Measurements from ENCODE around the gene SERPING1.

SERPING1 gene

GRCh38 chr11:57597916-57598830 lies 688 bp downstream of the SERPING1 start:
- Histone ChIP-seq H3K4me3 (ENCODE audit: low read length in 2 of 2) (peak overlapping the region; percentile 78 to 86), H3K9ac (ENCODE audit: low read length in 2 of 2) (peak overlapping the region; percentile 56 to 73), H3K4me1 (ENCODE audit: control insufficient read depth, insufficient read depth, low read length) (peaks cover 15% of the 10 kb centered on the region), H3K27ac (ENCODE audit: low read length) (peak overlapping the region; percentile 78), H3K27me3 (ENCODE audit: control insufficient read depth in 1 of 2, insufficient read depth in 2 of 2, low read length in 2 of 2) (no peaks in the 10 kb centered on the region), H3K36me3 (ENCODE audit: control insufficient read depth in 2 of 2, insufficient read depth in 2 of 2, low read length in 2 of 2) (no peaks in the 10 kb centered on the region), H3K9me3 (ENCODE audit: control insufficient read depth in 2 of 2, low read length in 2 of 2) (no peaks in the 10 kb centered on the region)

GRCh38 chr11:57598831-57599155 lies 1.3 kb downstream of the SERPING1 start:
- no peaks in the 10 kb centered on the region for H3K9me3 ChIP-seq (ENCODE audit: control insufficient read depth in 2 of 2, low read length in 2 of 2)
- peak overlapping the region; percentile 78 to 86 for H3K4me3 ChIP-seq (ENCODE audit: low read length in 2 of 2)
- H3K27ac ChIP-seq (ENCODE audit: low read length): peak overlapping the region; percentile 78
- no peaks in the 10 kb centered on the region for H3K36me3 ChIP-seq (ENCODE audit: control insufficient read depth in 2 of 2, insufficient read depth in 2 of 2, low read length in 2 of 2)
- H3K9ac ChIP-seq (ENCODE audit: low read length in 2 of 2): peak overlapping the region; percentile 56 to 73
- peaks cover 15% of the 10 kb centered on the region for H3K4me1 ChIP-seq (ENCODE audit: control insufficient read depth, insufficient read depth, low read length)
- no peaks in the 10 kb centered on the region for H3K27me3 ChIP-seq (ENCODE audit: control insufficient read depth in 1 of 2, insufficient read depth in 2 of 2, low read length in 2 of 2)

GRCh38 chr11:57599381-57599780 lies 1.9 kb downstream of the SERPING1 start:
- peak overlapping the region in 1 of 2 donors; percentile 86 for H3K4me3 ChIP-seq (ENCODE audit: low read length in 2 of 2)
- H3K27me3 ChIP-seq (ENCODE audit: control insufficient read depth in 1 of 2, insufficient read depth in 2 of 2, low read length in 2 of 2): no peaks in the 10 kb centered on the region
- H3K9me3 ChIP-seq (ENCODE audit: control insufficient read depth in 2 of 2, low read length in 2 of 2): no peaks in the 10 kb centered on the region
- H3K27ac ChIP-seq (ENCODE audit: low read length): no peak overlapping the region
- no peak overlapping the region for H3K9ac ChIP-seq (ENCODE audit: low read length in 2 of 2)
- H3K4me1 ChIP-seq (ENCODE audit: control insufficient read depth, insufficient read depth, low read length): peaks cover 15% of the 10 kb centered on the region
- no peaks in the 10 kb centered on the region for H3K36me3 ChIP-seq (ENCODE audit: control insufficient read depth in 2 of 2, insufficient read depth in 2 of 2, low read length in 2 of 2)

- Histone ChIP-seq H3K27ac (ENCODE audit: low read length) (no peak overlapping the region), H3K9ac (ENCODE audit: low read length in 2 of 2) (no peak overlapping the region), H3K4me3 (ENCODE audit: low read length in 2 of 2) (no peak overlapping the region), H3K36me3 (ENCODE audit: control insufficient read depth in 2 of 2, insufficient read depth in 2 of 2, low read length in 2 of 2) (peaks cover under 1 to 6% of the 10 kb centered on the region in 2 donors), H3K27me3 (ENCODE audit: control insufficient read depth in 1 of 2, insufficient read depth in 2 of 2, low read length in 2 of 2) (no peaks in the 10 kb centered on the region), H3K4me1 (ENCODE audit: control insufficient read depth, insufficient read depth, low read length) (peaks cover 15% of the 10 kb centered on the region), H3K9me3 (ENCODE audit: control insufficient read depth in 2 of 2, low read length in 2 of 2) (no peaks in the 10 kb centered on the region)
Observed at GRCh38 chr11:57601297-57601696, 3.8 kb downstream of the SERPING1 start.

- peaks cover 3% of the 10 kb centered on the region for H3K4me1 ChIP-seq (ENCODE audit: control insufficient read depth, insufficient read depth, low read length)
- no peaks in the 10 kb centered on the region for H3K9me3 ChIP-seq (ENCODE audit: control insufficient read depth in 2 of 2, low read length in 2 of 2)
- H3K9ac ChIP-seq (ENCODE audit: low read length in 2 of 2): no peak overlapping the region
- H3K36me3 ChIP-seq (ENCODE audit: control insufficient read depth in 2 of 2, insufficient read depth in 2 of 2, low read length in 2 of 2): peaks cover 8 to 12% of the 10 kb centered on the region in 2 donors
- H3K4me3 ChIP-seq (ENCODE audit: low read length in 2 of 2): no peak overlapping the region
- no peak overlapping the region for H3K27ac ChIP-seq (ENCODE audit: low read length)
- H3K27me3 ChIP-seq (ENCODE audit: control insufficient read depth in 1 of 2, insufficient read depth in 2 of 2, low read length in 2 of 2): no peaks in the 10 kb centered on the region
Observed at GRCh38 chr11:57604296-57605027, 7.0 kb downstream of the SERPING1 start.

- no peaks in the 10 kb centered on the region for H3K27me3 ChIP-seq (ENCODE audit: control insufficient read depth in 1 of 2, insufficient read depth in 2 of 2, low read length in 2 of 2)
- H3K27ac ChIP-seq (ENCODE audit: low read length): no peak overlapping the region
- H3K9me3 ChIP-seq (ENCODE audit: control insufficient read depth in 2 of 2, low read length in 2 of 2): no peaks in the 10 kb centered on the region
- peaks cover 3% of the 10 kb centered on the region for H3K4me1 ChIP-seq (ENCODE audit: control insufficient read depth, insufficient read depth, low read length)
- H3K9ac ChIP-seq (ENCODE audit: low read length in 2 of 2): no peak overlapping the region
- H3K4me3 ChIP-seq (ENCODE audit: low read length in 2 of 2): no peak overlapping the region
- peaks cover 8 to 14% of the 10 kb centered on the region in 2 donors for H3K36me3 ChIP-seq (ENCODE audit: control insufficient read depth in 2 of 2, insufficient read depth in 2 of 2, low read length in 2 of 2)
Observed at GRCh38 chr11:57605028-57605420, 7.5 kb downstream of the SERPING1 start.

GRCh38 chr11:57610170-57610569 lies 12.7 kb downstream of the SERPING1 start:
- H3K27me3 ChIP-seq (ENCODE audit: control insufficient read depth in 1 of 2, insufficient read depth in 2 of 2, low read length in 2 of 2): no peaks in the 10 kb centered on the region
- H3K9ac ChIP-seq (ENCODE audit: low read length in 2 of 2): no peak overlapping the region
- no peak overlapping the region for H3K27ac ChIP-seq (ENCODE audit: low read length)
- peaks cover 8 to 45% of the 10 kb centered on the region in 2 donors for H3K36me3 ChIP-seq (ENCODE audit: control insufficient read depth in 2 of 2, insufficient read depth in 2 of 2, low read length in 2 of 2)
- H3K4me1 ChIP-seq (ENCODE audit: control insufficient read depth, insufficient read depth, low read length): no peaks in the 10 kb centered on the region
- no peaks in the 10 kb centered on the region for H3K9me3 ChIP-seq (ENCODE audit: control insufficient read depth in 2 of 2, low read length in 2 of 2)
- no peak overlapping the region for H3K4me3 ChIP-seq (ENCODE audit: low read length in 2 of 2)

GRCh38 chr11:57614234-57614772 lies 16.8 kb downstream of the SERPING1 start:
- Histone ChIP-seq H3K27me3 (ENCODE audit: control insufficient read depth in 1 of 2, insufficient read depth in 2 of 2, low read length in 2 of 2) (no peaks in the 10 kb centered on the region), H3K9ac (ENCODE audit: low read length in 2 of 2) (no peak overlapping the region), H3K4me3 (ENCODE audit: low read length in 2 of 2) (no peak overlapping the region), H3K36me3 (ENCODE audit: control insufficient read depth in 2 of 2, insufficient read depth in 2 of 2, low read length in 2 of 2) (peaks cover 0 to 44% of the 10 kb centered on the region in 2 donors), H3K27ac (ENCODE audit: low read length) (no peak overlapping the region), H3K4me1 (ENCODE audit: control insufficient read depth, insufficient read depth, low read length) (no peaks in the 10 kb centered on the region), H3K9me3 (ENCODE audit: control insufficient read depth in 2 of 2, low read length in 2 of 2) (no peaks in the 10 kb centered on the region)

- Histone ChIP-seq H3K36me3 (ENCODE audit: control insufficient read depth in 2 of 2, insufficient read depth in 2 of 2, low read length in 2 of 2) (peaks cover 0 to 41% of the 10 kb centered on the region in 2 donors), H3K4me1 (ENCODE audit: control insufficient read depth, insufficient read depth, low read length) (no peaks in the 10 kb centered on the region)
Observed at GRCh38 chr11:57615308-57615707, 17.8 kb downstream of the SERPING1 start.

DNA sequence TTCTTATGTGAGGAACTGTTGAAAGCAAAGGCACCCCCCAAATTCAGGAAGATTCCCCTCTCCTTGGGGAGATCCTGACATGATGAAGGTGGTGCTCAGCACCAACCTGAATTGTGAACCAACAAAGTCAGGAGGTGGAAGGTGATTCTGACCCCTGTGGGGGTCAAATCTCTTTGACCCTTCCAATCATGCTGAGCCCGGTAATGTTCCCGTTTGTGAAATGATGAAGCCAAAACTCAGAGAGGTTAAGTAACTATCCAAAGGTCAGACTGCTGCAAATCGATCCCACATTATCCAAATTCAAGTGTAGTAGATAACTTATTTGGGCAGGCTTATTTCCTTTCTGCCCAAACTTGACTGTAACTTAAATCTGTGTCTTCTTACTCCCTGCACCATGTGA lies 19.1 kb downstream of the SERPING1 start:
- no peaks in the 10 kb centered on the region for H3K4me1 ChIP-seq (ENCODE audit: control insufficient read depth, insufficient read depth, low read length)
- no peak overlapping the region for H3K27ac ChIP-seq (ENCODE audit: low read length)
- no peaks in the 10 kb centered on the region for H3K27me3 ChIP-seq (ENCODE audit: control insufficient read depth in 1 of 2, insufficient read depth in 2 of 2, low read length in 2 of 2)
- peaks cover 0 to 35% of the 10 kb centered on the region in 2 donors for H3K36me3 ChIP-seq (ENCODE audit: control insufficient read depth in 2 of 2, insufficient read depth in 2 of 2, low read length in 2 of 2)
- H3K4me3 ChIP-seq (ENCODE audit: low read length in 2 of 2): no peak overlapping the region
- no peaks in the 10 kb centered on the region for H3K9me3 ChIP-seq (ENCODE audit: control insufficient read depth in 2 of 2, low read length in 2 of 2)
- no peak overlapping the region for H3K9ac ChIP-seq (ENCODE audit: low read length in 2 of 2)

More at GRCh38 chr11:57615308-57615707, 17.8 kb downstream of the SERPING1 start:
- H3K4me3 ChIP-seq (ENCODE audit: low read length in 2 of 2): no peak overlapping the region
- no peaks in the 10 kb centered on the region for H3K9me3 ChIP-seq (ENCODE audit: control insufficient read depth in 2 of 2, low read length in 2 of 2)
- no peaks in the 10 kb centered on the region for H3K27me3 ChIP-seq (ENCODE audit: control insufficient read depth in 1 of 2, insufficient read depth in 2 of 2, low read length in 2 of 2)
- no peak overlapping the region for H3K27ac ChIP-seq (ENCODE audit: low read length)
- H3K9ac ChIP-seq (ENCODE audit: low read length in 2 of 2): no peak overlapping the region
